IPS DF 19.7 (cell line): ENCODE measurements around the gene NRK.
A peak's percentile ranks its signal among the peaks of the same experiment; 100 is the strongest.
"Not testable (repeated sequence)": the region's sequence is repeated elsewhere in the genome, so short reads cannot be mapped to it uniquely, and the experiment has no call there.

ENCODE experiments used
- DNase-seq: peaks from one replicate; pipeline ENCODE4 v3.0.0-alpha.2; 2013; ENCODE audit warnings: low read depth, low spot score

Gene NRK

GRCh38 chrX:105822138-105823091, at the start of gene NRK:
NRK (plus strand) TSS chrX:105822539; CDS start chrX:105822846, 307 bp downstream.
- no peak for DNase-seq

GRCh38 chrX:105773801-105774200, 48.5 kb upstream of the NRK start:
- DNase-seq, result no peak

GRCh38 chrX:105775679-105776078, 46.7 kb upstream of the NRK start:
- DNase-seq, result no peak

GRCh38 chrX:105781804-105782203, 40.5 kb upstream of the NRK start:
- DNase-seq, result no peak

- not testable (repeated sequence) for DNase-seq
Observed at GRCh38 chrX:105796877-105797276, 25.5 kb upstream of the NRK start.

GRCh38 chrX:105803891-105804290, 18.4 kb upstream of the NRK start:
- no peak for DNase-seq

GRCh38 chrX:105805655-105806054, 16.7 kb upstream of the NRK start:
- not testable (repeated sequence) for DNase-seq

GRCh38 chrX:105816517-105816916, 5.8 kb upstream of the NRK start:
- DNase-seq, result no peak

GRCh38 chrX:105820247-105820646, 2.1 kb upstream of the NRK start:
- peak; percentile 0 for DNase-seq

- DNase-seq, result no peak
Observed at GRCh38 chrX:105821471-105822121, 743 bp upstream of the NRK start.

- DNase-seq, result no peak
Observed at GRCh38 chrX:105823092-105823455, 735 bp downstream of the NRK start.

- no peak for DNase-seq
Observed at GRCh38 chrX:105829011-105829410, 6.7 kb downstream of the NRK start.

- no peak for DNase-seq
Observed at GRCh38 chrX:105837232-105837631, 14.9 kb downstream of the NRK start.

GRCh38 chrX:105845631-105846030, 23.3 kb downstream of the NRK start:
- DNase-seq, result no peak

GRCh38 chrX:105850100-105850499, 27.8 kb downstream of the NRK start:
- DNase-seq, result not testable (repeated sequence)

GRCh38 chrX:105865709-105866108, 43.4 kb downstream of the NRK start:
- no peak for DNase-seq

GRCh38 chrX:105869701-105870100, 47.4 kb downstream of the NRK start:
- no peak for DNase-seq

GRCh38 chrX:105870445-105870844, 48.1 kb downstream of the NRK start:
- no peak for DNase-seq

GRCh38 chrX:105872941-105873340, 50.6 kb downstream of the NRK start:
- no peak for DNase-seq

- no peak for DNase-seq
Observed at GRCh38 chrX:105874790-105875189, 52.5 kb downstream of the NRK start.

- DNase-seq, result no peak
Observed at GRCh38 chrX:105876658-105877057, 54.3 kb downstream of the NRK start.

- no peak for DNase-seq
Observed at GRCh38 chrX:105880491-105880890, 58.2 kb downstream of the NRK start.
